DMS153 treated with DMSO at 0.1 percent for 48 hours (cell line): ENCODE measurements around the gene RPP14.
"Not testable (repeated sequence)": the region's sequence is repeated elsewhere in the genome, so short reads cannot be mapped to it uniquely, and the experiment has no call there.

ENCODE experiments used
- DNase-seq: peaks from one replicate; lab custom pipeline; 2025; ENCODE audit not compliant: unreplicated experiment; lab: John Stamatoyannopoulos, UW

RPP14 gene

DNA sequence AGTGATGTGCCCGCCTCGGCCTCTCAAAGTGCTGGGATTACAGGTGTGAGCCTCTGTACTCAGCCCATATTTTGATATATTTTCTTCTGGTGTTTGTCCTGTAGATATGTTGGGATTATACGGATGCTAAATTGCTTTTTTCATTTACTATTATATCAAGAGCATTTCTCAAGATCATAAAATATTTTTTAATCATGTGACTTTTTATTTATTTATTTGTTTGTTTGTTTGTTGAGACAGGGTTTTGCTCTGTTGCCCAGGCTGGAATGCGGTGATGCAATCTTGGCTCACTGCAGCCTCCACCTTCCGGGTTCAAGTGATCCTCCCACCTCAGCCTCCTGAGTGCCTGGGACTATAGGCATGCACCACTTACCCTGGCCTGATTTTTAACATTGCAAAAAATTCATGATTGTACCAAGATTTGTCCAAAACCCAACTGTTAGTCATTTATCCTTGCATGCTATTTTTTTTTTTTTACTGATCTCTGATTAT, 23.9 kb downstream of the RPP14 start:
- DNase-seq, result no peak

DNA sequence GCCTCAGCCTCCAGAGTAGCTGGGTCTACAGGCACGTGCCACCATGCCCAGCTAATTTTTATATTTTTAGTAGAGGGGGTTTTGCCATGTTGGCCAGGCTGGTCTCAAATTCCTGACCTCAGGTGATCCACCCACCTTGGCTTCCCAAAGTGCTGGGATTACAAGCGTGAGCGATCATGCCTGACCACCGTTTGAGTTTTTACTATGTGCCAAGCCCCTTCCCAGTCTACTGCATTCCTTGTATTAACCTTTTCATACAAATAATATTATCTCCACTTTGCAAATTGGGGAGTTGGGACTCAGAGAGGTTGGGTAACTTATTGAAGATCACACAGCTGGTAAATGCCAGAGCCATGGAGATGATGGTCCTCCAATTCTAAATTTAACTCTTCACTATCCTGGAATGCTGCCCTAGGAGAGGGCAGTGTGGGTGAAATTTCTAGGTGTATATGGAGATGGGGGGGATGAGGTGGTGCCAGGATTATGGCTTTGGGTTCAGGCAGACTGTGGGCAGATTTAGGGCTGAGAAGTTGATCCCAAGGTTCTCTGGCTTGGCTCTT, 25.6 kb downstream of the RPP14 start:
- DNase-seq, result no peak

DNA sequence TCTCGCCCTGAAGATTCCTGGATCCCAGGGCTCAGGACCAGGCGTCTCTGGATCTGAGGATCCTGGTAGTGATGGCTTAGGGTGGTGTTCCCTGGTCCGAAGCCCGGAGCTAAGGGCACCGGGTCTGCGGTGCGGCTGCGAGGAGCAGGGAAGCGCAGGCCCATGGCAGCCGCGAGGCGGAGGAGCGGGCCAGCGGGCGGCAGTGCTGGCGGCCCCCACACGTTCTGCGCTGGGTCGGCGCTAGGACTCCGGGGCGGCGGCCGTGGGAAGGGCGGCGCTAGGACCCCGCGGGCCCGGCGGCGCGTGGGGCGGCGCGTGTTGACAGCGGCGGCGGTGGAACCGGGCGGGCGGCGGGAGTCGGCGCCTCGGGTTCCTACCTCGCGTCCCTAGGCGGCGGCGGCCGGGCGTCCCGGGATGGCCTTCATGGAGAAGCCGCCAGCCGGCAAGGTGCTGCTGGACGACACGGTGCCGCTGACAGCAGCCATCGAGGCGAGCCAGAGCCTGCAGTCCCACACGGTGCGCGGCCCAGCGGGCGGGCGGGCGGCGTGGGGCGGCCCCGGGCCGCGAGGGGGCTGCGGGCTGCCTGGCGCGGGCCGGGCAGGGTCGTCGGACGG, 26.6 kb downstream of the RPP14 start, which contains the start of gene PXK:
Gene PXK (plus strand): TSS at position 318 of the 614 bp plus-strand sequence. CDS start 97 bp downstream, at position 415.
- DNase-seq, result no peak

DNA sequence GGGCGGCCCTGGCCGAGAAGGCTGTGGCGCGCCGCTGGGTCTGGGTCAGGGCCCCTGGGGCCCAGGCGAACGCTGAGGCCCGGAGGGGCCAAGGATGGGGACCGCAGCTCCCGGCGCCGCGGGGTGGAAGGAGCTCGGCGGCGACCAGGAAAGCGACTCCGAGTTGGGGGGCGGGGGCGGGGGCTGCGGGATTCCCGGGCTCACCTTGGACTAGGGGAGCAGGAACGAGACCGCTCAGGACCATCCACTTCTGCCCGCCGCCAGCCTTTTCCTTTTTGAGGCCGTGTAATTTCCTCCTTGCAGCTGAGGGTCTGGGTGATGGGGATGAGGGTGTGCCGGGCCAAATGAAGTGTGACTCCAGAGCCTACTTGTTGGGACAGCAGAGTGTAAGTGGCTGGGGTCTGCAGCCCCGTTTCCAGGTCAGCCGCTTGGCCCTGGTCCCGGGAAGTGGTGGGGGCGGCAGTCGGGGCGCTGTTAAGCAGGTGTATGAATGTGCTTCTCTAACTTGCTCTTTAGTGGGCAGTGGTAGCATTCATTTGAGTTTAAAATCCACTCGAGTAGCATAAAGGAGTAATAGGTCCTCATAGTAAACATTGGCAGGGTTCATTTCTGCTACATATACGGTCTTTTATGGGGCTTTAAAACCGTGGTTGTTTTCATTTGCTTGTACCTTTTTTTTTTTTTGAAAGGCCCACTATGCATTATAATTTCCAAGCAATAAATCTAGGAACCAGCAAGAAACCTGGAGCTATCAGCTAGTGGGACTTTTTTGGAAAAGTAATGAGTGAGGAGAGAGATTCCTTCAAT, 27.4 kb downstream of the RPP14 start:
- no peak for DNase-seq

DNA sequence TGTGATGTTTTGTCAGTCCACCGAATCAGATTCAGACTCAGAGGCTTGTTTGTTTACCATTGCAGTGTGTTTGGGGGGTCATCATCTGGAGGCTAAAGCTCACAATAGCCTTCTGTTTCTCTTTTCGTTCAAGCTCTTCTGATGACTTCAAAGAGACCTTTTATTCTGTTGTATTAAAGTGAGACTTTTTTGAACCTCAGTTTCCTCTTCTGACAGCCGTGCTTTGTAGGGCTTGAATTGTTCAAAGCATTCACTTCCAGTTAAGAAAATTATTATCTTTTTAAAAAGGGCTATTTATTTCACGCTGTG, 27.9 kb downstream of the RPP14 start:
- no peak for DNase-seq

DNA sequence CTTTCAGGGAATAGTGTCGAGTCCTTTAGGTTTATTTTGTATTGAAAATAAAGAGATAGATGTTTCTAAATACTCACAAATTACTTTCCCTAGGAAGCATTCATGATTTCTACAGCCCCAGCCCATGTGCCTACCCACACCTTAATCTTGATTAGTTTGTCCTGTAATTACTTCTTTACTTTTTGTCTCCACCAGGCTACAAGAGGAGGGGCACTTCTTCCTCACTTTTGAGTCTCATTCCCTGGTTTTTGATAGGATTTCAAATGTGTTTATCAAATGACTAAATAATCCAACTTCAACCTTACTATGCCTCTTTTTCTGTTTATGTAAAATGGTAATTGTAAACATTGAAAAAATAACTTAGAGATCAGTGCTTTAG, 28.4 kb downstream of the RPP14 start:
- DNase-seq, result no peak

DNA sequence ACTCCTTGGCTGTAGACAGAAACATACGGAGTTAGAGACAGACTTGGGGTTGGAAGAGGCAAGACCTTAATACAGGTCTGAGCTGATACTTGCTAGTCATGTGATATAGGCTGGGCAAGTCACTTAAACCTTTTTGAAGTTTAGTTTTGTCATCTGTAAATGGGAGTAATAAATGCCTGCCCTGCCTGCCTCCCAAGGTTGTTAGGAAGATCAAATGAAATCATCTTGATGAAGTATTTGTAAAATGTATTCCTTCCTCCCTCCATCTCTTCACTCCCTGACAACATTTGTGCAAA, 29.6 kb downstream of the RPP14 start:
- DNase-seq, result no peak

DNA sequence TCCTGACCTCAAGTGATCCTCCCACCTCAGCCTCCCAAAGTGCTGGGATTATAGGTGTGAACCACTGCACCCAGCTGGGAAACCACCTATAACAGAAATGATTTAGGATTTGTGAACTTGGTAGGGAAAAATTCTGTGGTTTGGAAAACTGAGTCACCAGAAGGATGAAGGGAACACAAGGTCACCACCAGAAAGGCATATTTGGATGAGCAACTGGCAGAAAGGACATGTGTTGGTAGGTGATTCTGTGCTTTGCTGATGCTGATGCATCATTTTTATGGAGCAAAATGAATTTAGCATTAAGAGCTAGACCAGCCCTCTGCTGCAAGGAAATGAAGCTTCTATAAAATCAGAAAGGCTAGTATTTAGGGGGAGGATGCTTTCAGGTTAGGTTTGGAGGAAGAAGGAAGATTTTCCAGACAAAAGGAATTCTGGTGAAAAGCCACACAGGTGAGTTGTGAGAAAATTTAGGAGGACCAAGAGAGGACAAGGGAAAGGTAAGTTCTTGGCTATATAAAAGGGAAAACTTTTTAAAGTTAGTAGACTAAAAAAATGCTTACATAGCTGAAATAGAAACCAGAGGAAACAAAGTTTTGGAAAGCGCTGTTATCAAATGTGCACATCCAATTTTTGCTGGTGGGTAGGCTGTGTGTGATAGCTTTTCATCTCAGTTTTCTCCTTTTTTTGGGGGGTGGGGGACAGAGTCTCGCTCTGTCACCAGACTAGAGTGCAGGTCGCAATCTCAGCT, 30.3 kb downstream of the RPP14 start:
- no peak for DNase-seq

DNA sequence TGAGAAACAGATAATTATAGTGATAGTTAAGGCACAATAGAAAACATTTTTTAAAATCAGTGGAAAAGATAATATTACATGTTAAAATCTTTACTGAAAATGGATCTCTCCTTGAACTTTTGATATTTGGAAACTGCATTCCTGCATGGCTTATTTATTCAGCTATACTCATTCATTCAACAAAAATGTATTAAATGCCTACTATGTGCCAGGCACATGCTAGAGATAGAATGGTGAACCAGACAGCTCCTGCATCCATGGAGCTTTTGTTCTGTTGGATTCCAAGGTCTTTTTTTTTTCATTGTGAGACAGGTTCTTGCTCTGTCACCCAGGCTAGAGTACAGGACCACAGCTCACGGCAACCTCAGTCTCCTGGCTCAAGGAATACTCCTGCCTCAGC, 31.1 kb downstream of the RPP14 start:
- DNase-seq, result no peak

DNA sequence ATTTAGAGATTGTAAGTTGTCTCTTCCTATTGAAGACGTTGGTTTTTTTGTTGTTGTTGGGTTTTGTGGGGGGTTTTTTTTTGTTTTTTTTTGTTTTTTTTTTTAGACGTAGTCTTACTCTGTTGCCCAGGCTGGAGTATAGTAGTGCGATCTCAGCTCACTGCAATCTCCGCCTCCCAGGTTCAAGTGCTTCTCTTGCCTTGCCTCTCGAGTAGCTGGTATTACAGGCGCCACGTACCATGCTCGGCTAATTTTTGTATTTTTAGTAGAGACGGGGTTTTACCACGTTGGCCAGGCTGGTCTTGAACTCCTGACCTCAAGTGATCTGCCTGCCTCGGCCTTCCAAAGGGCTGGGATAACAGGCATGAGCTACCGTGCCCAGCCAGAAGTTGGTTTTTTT, 33.1 kb downstream of the RPP14 start:
- DNase-seq, result not testable (repeated sequence)

DNA sequence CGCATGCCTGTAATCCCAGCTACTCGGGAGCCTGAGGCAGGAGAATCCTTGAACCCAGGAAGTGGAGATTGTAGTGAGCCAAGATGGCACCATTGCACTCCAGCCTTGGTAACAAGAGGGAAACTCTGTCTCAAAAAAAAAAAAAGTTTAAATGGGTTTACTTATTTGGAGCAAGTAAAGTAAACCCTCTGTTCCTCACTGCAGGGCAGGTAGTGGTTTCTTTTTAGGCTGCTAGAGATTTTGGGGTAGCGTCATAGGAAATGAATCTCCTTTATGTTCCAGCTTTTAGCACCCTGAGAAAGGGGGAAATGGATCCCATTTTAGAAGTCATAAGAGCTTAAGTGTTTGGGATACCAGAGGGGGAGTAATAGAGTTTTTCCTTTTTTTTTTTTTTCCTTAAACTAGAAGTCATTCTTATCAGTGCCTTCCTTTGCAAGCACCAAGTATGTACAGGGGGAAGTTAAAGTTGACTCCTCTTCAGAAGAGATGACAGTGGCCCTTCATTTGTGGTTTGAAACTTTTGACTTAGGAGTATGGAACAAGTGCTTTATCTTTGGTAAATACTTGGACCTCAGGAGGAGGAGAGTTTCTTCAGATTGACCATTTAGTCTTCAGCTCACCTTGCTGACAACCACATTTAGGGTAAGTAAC, 34.7 kb downstream of the RPP14 start:
- no peak for DNase-seq

DNA sequence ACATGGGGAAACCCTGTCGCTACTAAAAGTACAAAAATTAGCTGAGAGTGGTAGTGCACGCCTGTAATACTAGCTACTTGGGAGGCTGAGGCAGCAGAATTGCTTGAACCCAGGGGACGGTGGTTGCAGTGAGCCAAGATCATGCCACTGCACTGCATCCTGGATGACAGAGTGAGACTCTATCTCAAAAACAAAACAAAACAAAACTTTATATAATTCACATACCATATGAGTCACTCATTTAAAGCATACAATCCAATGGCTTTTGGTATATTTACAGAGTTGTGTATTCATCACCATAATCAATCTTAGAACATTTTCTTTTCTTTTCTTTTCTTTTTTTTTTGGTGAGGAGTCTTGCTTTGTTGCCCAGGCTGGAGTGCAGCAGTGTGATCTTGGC, 35.3 kb downstream of the RPP14 start:
- DNase-seq, result no peak

DNA sequence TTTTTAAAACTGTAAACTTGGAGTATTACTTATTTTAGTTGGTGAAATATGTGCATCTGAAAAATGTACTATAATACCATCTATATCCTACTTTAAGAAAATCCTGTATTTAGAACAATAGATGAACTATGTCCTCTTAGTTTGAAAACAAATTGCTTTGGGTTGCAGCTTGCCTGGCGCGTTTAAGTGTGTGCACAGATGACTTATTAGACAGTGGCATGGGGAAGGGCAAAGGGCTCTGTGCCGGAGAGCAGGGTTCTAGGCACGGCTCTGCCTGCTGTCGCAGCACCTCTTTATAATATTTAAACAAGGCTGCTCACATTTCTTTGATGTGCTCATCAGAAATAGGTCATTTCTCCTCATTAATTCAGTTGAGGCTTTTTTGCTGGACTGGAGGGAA, 36.6 kb downstream of the RPP14 start:
- DNase-seq, result no peak

DNA sequence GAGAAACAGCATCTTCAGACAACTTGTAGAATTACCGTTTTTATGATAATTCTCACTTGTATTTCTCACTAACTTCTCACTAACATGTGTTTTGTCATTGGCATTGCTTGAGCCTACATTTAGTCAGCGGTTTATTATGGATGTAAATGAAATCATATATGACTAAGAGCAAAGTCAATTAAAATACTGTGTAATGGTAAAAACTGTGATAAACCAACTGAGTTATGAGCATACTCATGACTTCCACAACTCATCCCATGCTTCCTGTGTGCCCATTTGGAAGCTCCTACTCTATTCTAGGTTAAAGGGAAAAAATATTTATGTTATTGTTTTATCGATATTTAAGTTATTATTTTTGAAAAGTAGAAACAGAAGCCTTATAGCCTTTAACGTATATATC, 39.4 kb downstream of the RPP14 start:
- no peak for DNase-seq

DNA sequence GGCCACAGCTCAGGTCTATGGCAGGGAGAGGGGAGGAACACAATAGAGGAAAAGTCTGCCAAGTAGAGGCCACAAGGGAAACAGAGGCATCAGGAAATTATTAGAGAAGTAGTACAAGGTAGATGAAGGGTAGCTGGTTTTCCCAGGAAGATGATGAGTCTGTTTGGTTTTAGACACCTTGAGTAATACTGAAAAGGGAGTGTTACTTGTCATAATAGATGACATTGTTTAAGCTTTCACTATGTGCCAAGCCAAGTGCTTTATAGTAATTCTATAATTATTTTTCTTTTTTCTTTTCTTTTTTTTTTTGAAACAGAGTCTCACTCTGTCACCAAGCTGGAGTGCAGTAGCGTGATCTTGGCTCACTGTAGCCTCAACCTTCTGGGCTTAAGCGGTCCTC, 40.3 kb downstream of the RPP14 start:
- no peak for DNase-seq

DNA sequence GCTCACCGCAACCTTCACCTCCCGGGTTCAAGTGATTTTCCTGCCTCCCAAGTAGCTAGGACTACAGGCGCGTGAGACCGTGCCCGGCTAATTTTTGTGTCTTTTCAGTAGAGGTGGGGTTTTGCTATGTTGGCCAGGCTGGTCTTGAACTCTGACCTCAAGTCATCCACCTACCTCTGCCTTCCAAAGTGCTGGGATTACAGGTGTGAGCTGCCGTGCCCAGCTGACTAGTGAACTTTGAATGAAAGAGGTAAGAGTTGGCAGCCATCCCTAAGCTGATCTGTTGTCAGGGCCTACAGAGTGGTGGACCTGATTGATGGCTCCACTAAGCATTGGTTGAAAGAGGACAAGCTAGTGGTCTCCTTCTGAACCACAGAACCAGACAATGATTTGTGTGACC, 41.9 kb downstream of the RPP14 start:
- no peak for DNase-seq

DNA sequence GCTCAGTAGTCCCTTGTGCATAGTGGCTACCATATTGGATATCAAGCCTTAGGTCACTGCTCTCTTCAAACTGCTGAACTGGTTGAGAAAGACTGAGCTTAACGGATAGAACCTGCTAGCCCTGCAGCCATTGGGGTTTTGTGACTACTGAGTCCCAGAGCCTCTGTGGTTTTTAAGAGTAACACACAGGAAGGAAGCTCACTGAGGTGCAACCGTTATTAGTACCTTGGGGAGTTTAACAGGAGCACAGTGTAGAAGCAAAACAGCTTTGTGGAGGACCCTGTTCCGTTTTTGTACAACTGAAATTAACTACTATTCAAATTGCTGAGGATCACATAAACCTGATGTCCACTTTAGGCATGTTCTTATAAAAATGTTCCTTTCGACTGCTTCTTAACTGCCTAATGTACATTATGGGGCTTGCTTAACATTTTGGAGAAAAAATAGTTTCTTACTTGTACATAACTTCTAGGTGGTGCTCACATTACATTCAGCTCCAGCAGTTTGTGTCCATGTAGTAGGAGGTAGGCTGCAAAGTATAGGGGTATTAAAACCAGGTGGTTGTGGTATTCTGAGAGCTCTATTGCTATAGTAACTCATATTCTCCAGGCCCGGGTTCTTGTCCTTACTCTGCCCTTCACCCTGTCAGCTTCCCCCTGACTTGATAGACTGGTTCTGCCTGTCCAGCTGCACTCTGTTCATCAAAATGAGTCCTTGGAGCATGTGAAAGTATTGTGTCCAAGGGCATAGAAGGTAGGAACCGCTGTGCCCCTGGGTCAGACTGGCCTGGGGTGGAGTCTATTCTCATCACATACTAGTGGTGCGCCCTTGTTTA, 44.0 kb downstream of the RPP14 start:
- DNase-seq, result no peak

DNA sequence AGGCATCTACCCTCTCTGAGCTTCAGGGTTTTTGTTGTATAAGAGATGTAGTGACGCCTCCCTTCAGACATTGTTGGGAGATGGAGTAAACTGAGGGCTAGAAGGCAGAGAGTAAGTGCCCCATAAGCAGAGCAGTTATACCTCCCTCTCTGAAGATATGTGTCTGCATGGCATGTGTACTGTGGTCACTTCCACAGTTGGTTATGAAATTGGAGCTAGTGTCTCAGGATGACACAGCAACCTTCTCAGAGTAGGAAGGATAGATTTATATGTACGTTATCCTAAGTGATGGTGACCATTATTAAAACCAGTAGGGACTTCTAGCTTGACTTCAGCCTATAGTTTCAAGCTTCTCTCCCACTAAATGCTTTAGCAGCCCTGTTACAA, 44.6 kb downstream of the RPP14 start:
- no peak for DNase-seq

DNA sequence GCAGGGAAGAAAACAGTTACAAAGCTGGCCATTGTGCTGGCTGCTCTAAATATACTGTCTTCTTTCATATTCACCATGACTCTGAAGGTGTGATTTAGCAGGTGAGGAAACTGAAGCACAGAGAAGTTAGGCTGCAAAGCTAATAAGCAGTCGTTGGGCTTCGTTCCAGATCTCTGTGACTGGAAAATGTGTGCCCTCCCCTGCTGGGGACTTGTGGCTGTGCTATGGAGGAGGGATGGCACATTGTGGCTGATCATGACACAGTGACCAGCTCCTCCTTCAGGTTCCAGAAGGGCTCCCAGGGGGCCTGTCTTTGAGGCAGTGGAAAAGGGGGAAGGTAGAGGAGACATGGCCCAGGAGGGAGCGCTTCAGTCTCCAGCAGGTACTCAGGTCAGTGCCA, 45.9 kb downstream of the RPP14 start:
- no peak for DNase-seq

DNA sequence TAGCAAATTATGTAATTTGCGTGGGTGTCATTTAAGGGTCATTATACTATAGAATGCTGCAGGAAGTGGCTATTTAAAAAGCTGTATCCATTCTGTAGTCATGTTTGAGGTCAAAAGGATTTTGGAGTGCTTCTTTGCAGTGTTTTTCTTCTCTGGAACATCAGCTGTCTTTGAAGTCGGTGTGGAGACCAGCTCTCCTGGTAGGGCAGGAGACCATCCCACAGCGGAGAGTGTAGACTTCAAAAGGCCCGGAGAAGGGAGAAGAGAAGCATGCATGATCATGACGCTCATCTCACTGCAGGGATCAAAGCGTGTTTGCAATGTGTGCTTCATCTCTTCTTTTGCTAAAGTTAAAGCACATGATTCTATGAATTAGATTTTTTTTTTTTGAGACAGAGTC, 46.6 kb downstream of the RPP14 start:
- DNase-seq, result no peak
